ENCODE measurements around the gene NYNRIN. TPM values are rescaled to one million over a fixed set of nuclear protein-coding genes. Genes with fewer than 3 reads are reported as not detected.

Gene NYNRIN
- total and polyA plus RNA-seq, 2 donors (not counting 3 experiments of a cell fraction or from before 2014, with no cell fraction given): 37.2 to 42.8 TPM

DNA sequence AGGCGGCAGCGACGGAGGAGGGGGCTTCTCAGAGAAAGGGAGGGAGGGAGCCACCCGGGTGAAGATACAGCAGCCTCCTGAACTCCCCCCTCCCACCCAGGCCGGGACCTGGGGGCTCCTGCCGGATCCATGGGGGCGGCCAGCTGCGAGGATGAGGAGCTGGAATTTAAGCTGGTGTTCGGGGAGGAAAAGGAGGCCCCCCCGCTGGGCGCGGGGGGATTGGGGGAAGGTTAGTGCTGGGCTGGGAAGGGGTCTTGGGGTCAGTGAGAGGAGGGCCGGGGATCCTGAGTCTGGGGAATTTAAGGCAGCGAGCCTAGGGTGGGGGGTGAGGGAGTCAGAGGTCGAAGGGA, 30.6 kb upstream of the NYNRIN start:
- peak overlapping the region; percentile 70 for H3K27ac ChIP-seq (ENCODE audit: insufficient read depth, low read depth, low read length)
- H4K20me1 ChIP-seq (replicated peaks; ENCODE audit: control insufficient read depth, extremely low read depth, insufficient read depth, low read length): no peaks in the 10 kb centered on the region
- H3K27me3 ChIP-seq (ENCODE audit: control insufficient read depth in 2 of 2, insufficient read depth in 2 of 2, low read length in 2 of 2): no peaks in the 10 kb centered on the region
- dilution Hi-C loops (cut with MboI; ENCODE audit: extremely low pct_ligation_motif_present, low sequenced_read_pairs): no loop called here
- no TSS peak for BruUV-seq (replicated peaks)
- ChIA-PET CTCF (interaction anchor here (1.0 to 5.5 kb wide), 6 partner anchors 34 to 68 kb away, joined by 3 to 44 read pairs (median 4); partner anchors contain the start of genes ADCY4 and CIDEB), POLR2A (no interaction called here)
- H3K9me1 ChIP-seq (replicated peaks; ENCODE audit: control insufficient read depth, extremely low read depth, insufficient read depth, low read length): no peaks in the 10 kb centered on the region
- peaks cover 27% of the 10 kb centered on the region for H3K4me1 ChIP-seq (ENCODE audit: control insufficient read depth, extremely low read depth, insufficient read depth, low read length)
- H2AFZ ChIP-seq (ENCODE audit: low read depth, low read length): peak overlapping the region; percentile 72
- no peaks in the 10 kb centered on the region for H3K9me3 ChIP-seq (replicated peaks; ENCODE audit: control insufficient read depth, insufficient read depth, low read length)
- DNase-seq (ENCODE audit: low read depth, low spot score) (peak; percentile 9), FAIRE-seq (no peak)
- TF ChIP-seq, protein P1, sequence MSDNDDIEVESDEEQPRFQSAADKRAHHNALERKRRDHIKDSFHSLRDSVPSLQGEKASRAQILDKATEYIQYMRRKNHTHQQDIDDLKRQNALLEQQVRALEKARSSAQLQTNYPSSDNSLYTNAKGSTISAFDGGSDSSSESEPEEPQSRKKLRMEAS (IDR thresholded peaks at IDR 0.05; ENCODE audit: insufficient read depth, insufficient read length): no peak
- no peak for TF ChIP-seq JUN (IDR thresholded peaks at IDR 0.05; ENCODE audit: borderline replicate concordance, insufficient read depth, insufficient read length, low read depth)
- TF ChIP-seq FOS (IDR thresholded peaks at IDR 0.05; ENCODE audit: borderline replicate concordance, insufficient read depth, low read length): no peak
- TF ChIP-seq MYC (IDR thresholded peaks at IDR 0.05; ENCODE audit: low read depth, low read length): no peak
- no peak for TF ChIP-seq POLR2AphosphoS5 (IDR thresholded peaks at IDR 0.05; ENCODE audit: insufficient read depth, low read depth, low read length)
- TF ChIP-seq EZH2 (IDR thresholded peaks at IDR 0.05; ENCODE audit: borderline replicate concordance, low read depth, low read length, severe bottlenecking): no peak
- peak overlapping the region; percentile 60 to 96 (median 89) for H3K4me3 ChIP-seq (replicated peaks in 1 of 3; ENCODE audit: insufficient read depth in 1 of 3, low read depth in 1 of 3, low read length in 3 of 3)
- intact Hi-C loops (cut with micrococcal nuclease): loop anchor here (5.0 kb wide), 1 partner anchor 221 kb away; the partner anchor contains the start of genes PSME2 and RNF31
- peaks cover 10% of the 10 kb centered on the region for H3K79me2 ChIP-seq (ENCODE audit: control insufficient read depth, insufficient read depth, low read length)
- H3K9ac ChIP-seq (replicated peaks; ENCODE audit: extremely low read depth, insufficient read depth, low read length): peak overlapping the region; percentile 90
- H3K36me3 ChIP-seq (ENCODE audit: control insufficient read depth in 2 of 2, extremely low read depth in 1 of 2, insufficient read depth in 2 of 2, low read length in 2 of 2): peaks cover 7 to 12% of the 10 kb centered on the region in 2 experiments
- H3K4me2 ChIP-seq (ENCODE audit: insufficient read depth, low read length): peak overlapping the region; percentile 81

Data from endothelial cell of umbilical vein (primary cell).